ENCODE data around the gene C1orf74.

C1orf74 gene

DNA sequence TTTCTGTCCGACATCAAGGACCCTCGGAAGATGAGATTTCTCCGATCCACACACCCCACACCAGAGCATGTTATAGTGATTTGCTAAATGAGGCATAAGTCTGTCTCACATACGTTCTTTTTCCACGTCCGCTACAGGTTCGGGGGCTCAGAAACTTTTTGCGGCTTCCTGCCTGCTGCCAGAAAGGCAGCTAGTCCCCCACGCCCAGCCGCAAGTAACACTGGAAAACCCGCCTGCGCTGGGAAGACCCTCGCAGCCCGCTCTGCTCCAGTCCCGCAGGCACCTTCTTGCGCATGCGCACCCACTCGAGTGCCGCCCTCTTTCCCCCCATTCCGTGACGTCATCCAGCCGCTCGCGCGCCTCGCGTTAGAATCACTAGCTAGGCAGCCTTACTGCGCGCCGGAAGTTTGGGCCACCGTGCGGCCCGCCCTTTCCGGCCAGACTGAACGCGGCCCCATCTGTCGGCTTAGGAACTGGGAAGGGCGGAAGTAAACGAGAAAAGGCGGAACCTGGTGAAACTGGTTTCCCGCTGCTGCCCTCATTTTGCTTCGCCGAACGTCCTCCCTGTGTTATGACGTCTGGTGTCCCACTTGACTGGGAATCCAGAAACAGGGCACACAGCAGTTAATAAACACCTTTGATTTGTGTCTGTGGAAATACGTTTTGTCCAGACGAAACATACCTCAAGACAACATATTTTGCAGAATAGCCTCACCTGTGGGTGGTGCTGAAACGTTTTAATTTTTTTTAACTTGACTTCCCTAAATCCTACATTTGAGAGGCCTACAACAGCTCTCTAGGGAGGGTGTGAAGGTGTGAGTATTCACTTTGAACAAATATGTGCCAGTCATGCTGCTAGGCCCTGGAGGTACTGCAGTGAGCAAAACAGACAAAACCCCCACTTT is at the start of gene C1orf74:
Gene C1orf74 (minus strand): TSS at position 295 of the 905 bp plus-strand sequence. CDS start 925 bp downstream, outside the sequence.
- peak; percentile 98 to 99 for DNase-seq (ENCODE audit: low read depth in 2 of 2)

DNA sequence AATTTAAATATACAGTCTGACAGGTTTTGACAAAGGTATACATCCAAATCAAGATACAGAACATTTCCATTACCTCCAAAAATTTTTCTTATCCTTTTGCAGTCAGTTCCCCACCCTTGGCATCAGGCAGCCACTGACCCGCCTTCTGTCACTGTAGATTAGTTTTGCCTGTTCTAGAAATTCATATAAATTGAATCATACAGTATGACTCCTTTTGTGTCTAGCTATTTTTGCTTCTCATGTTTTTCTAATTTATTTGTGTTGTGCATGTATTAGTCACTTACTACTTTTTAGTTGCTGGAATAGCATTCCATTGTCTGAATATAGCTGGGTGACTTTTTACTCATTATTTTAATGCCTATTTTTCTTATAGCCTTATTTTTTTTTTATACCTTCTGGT is 47.3 kb upstream of the C1orf74 start:
- DNase-seq (ENCODE audit: low read depth in 2 of 2): no peak

DNA sequence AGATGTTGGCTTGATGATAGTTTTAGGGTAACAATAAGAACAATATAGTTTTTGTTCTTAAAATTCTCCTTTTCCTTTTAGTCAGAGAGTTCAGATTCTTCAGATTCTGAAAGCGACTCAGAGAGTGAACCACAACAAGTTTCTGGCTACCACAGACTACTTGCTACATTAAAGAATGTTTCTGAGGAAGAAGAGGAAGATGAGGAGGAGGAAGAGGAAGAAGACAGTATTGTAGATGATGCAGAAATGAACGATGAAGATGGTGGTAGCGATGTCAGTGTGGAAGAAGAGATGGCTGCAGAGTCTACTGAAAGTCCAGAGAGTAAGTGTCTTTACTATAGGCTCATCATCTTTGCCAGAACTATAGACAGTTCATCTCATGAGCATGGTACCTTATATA is 46.4 kb upstream of the C1orf74 start:
- no peak for DNase-seq (ENCODE audit: low read depth in 2 of 2)

DNA sequence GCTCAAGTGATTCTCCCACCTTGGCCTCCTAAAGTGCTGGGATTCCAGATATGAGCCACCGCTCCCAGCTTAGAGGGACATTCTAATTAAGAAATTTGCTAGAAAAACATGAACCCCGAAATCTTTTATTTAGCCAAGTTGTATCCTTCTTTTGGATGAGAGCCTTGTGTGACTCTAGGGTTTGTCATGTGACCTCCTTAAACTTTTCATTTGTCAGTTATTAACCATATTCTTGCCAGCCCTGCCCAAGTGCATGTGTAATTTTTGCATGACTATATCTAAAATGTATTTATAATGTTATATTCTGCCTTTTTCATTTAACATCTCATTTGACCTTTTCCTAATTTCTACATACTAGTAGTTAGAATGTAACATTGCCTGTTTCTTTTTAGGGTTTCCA is 45.4 kb upstream of the C1orf74 start:
- DNase-seq (ENCODE audit: low read depth in 2 of 2): no peak

DNA sequence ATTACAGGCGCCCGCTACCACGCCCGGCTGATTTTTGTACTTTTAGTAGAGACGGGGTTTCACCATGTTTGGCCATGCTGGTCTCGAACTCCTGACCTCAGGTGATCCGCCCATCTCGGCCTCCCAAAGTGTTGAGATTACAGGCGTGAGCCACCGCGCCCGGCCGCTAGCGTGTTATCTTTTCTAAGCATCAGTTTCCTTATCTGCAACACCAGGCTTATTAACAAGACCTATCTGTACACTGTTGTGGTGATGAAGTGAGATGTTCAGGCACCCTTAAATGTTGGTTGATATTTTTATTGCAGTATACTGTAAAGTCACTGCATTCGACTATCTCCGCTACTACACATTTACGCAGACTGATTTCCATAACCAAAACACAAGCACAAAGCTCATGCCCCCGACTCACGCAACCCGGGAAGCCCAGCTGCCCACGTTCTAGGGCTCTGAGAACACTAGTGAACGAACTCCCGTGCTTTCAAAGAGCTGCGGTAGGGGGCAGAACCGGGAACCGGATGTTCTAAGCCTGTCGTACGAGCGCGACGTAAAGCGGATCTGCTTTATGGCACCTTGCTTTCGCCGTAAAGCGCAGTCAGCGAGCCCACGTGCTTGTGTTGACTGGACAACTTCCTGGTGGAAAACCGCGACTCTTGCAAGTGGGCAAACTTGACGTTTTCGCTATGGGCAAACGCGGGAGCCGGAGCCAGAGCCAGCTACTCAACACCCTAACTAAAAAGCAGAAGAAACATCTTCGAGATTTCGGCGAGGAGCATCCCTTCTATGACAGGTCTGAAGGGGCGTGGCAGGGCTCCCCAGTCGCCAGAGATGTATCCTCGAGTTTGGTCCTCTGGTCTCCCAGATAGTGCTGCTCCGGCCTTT is 43.3 kb upstream of the C1orf74 start, which contains the start of gene UTP25:
Gene UTP25 (plus strand): TSS at position 589 of the 879 bp plus-strand sequence. CDS start 92 bp downstream, at position 681.
- DNase-seq (ENCODE audit: low read depth in 2 of 2): peak; percentile 82 to 90

DNA sequence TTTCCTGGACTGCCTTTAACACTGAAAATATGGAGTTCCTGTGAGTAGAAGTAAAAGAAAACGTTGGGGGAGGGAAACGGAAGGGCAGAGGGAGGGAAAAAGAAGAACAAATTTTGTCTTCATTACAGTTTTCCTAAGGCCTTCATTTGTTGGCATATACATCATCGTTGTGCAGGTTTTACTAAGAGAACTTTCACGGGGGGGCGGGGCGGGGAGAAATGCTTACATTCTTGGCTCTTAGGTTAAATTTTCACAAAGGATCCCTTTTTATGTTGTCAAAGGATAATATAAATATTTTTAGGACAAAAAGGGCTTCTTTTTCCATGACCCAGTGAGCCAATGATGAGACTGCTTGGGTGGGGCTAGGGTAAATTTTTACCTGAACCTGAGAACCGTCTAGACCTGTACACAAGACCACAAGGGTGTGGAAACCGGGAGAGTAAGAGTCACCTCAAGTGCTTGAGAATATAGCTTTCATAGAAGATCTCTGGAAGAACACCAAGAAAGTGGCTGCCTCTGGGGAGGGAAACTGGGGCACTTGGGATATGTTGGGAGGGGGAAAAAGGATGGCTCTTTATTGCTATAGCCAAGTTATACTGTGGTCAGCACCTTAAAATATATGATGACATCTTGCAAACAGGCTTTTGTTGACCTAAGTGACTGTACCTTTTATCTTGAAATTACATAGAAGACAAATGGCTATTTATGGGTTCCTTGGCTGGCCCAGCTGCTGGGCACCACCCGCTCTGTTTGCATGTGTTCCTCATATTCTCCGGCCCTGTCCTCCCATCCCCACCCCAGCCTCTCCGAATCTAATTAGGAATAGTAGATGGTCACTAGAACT is 41.5 kb upstream of the C1orf74 start:
- DNase-seq (ENCODE audit: low read depth in 2 of 2): no peak

DNA sequence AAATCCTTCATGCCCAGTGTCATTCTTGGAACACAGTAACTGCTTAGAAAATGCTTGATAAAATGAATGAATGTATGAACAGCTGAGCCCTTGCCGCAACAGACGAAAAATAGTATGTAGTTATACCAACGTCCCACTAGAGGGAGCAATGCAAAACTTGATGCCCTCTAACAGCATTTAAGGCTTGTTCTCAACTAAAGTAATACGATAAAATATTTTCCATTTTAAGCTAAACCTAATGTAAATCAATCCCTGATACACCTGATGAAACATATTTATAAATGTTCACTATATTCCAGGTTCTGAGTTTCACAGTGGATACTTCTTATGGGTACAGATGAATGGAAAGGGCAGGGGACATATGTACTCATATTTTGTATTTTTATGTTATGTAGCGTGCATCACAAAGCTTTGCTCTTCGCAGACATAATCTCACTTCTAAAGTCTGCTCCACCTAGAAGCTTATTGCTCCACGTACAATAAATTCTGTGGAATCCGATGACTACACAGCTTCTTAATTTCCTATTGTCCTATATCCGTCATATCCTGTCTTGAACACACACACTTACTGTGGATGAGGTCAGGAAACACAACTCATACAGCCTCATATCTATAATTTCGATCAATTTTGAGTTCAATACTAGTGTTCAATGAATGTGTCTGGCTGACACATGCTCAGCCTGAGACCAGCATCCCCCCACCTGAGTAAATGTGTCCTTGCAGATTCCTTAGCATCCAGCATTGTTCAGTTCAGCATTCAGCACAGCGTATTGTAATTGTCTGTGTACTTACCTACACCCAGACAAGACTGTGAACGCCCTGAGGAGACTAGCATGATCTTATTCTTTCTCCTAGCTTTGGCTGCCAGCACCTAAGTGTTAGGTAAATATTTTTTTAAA is 39.0 kb upstream of the C1orf74 start:
- DNase-seq (ENCODE audit: low read depth in 2 of 2): no peak

DNA sequence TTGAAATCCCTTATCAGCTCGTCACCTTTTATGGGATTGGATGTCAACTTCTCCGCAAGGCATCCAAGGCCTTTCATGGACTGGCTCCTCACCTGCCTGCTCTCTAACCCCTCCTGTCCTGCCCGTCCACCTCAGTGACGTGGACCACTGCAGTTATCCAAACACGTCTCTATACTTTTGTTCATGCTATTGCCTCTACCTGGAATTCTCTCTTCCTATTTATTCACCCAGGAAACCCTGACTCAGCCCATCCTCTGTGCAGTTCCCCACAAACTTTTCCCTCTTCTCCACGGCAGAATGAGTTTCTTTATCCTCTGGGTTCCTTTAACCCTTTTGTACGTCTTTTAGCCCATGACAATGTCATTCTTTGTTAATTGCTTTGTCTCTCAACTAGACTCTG is 38.3 kb upstream of the C1orf74 start:
- no peak for DNase-seq (ENCODE audit: low read depth in 2 of 2)

DNA sequence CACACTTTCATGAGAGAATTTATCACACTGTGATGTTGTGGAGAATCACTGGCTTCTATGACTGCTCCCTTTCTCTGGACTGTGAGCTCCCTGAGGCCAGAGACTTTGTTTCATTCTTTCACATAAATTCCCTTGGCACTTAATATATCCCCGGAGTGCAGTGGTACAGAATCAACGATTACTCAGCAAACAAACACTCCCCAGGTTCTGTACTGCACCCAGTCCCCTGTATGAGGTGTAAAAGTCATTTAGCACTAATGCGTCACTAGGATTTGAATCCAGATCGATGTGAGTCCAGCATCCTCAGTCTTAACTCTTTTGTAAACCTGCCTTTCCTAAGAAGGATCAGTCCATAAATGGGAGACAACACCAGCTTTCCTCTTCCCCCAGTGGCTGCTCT is 36.6 kb upstream of the C1orf74 start:
- DNase-seq (ENCODE audit: low read depth in 2 of 2): no peak

DNA sequence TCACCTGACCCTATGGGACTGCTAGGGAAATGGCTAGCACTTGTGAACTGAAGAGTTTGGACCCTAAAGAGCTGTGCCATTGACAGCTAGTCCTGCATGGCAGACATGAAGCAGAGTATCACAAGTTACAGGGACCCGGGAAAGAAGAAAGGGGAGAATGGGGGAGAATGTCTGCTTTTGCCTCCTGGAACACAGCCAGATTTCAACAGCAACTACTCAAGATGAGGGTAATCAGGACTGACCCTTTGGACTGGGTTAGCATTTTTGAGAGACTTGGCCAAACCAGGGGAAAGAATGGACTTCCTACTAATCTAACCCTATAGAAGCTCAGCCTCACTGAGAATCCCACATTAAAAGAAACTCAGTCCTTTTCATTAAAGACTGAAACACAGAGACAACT is 34.7 kb upstream of the C1orf74 start:
- DNase-seq (ENCODE audit: low read depth in 2 of 2): no peak

DNA sequence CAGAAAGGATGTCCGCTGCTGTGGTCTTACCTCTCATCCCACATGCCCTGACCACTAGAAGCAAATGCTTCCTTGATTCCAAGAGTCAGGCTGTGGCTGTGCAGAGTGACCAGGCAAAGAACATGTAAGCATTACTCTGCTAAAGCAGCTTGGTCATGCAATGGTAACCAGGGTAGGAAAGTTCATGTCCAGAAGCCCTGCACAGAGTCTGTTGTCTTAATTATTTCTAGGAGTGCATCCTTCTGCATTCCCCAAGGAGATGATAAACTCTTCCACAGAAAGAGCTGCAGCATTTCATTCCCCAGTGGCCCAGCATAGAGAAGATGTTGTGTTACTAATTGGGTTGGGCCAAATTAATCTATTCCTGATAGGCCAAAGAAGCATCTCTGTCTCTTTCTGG is 33.3 kb upstream of the C1orf74 start:
- DNase-seq (ENCODE audit: low read depth in 2 of 2): no peak

DNA sequence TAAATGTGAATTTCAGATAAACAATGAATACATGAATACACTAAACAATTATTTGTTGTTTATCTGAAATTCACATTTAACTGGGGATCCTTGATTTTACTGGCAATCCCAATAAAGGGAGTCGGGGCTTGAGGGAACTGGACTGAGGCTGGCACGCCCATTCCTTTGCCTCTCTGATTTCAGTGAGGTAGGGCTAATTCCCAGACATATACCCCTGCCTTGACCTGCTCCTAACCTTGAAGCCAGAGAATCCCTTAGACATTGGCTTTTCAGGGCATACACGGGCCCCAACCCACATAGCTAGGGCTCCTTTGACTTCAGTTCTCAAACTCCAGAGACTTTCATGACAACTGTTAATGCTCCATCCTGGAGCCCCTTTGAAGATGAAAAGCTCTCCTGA is 32.6 kb upstream of the C1orf74 start:
- DNase-seq (ENCODE audit: low read depth in 2 of 2): no peak

DNA sequence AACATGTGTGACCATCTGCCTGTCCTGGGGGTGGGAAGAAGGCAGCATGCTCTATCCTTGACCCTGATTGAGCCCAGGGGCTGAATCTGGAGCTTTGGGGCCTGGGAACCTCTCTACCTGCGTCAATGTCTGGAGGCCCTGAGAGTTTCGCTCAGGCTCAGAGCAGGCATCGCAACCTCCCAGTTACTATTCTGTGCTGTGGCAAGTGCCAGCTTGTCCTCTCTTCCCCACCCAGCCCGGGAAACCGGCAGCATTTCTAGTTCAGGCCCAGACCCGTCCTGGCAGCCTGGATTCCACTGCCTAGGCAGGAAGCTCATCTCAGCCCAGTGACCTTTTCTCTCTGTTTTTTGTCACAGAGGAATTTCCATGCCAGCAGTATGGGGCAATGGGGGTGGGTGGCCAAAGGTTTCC is 31.6 kb upstream of the C1orf74 start:
- no peak for DNase-seq (ENCODE audit: low read depth in 2 of 2)

DNA sequence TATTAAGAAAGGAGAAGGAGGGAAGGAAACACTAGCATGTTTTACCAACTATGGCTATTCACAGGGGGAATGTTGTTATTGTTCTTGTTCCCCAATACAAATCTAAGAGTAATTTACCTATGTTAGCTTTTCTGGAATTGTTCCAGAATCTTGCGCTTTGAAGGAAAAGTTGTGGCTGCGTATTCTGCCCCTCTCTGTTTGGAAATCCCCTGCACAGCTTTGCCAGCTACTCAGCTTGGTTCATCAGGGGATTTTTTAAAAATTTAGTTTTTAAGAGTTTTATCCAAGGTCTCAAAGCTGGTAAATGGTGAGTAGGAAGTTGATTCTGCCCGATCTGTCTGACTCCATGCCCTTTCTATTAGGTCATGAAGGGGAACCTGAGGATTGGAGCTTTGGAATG is 31.1 kb upstream of the C1orf74 start:
- no peak for DNase-seq (ENCODE audit: low read depth in 2 of 2)

DNA sequence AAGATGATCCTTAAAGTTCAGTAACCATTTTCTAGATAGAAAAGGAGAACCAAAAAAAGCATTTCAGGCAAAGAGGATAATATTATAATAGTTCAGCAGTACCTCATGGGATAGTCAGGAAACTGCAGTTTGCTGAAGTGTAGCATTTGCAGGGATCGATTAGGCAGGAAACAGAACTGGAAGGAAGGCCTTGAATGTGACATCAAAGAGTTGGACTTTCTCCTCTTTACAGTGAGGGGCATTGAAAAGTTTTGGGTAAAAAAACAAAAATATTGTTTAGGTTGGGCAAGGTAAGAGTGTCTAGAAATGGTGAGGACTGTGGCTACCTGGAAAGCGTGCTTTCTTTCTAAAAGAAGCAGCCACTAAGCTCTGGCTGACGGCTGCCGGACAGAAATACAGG is 29.5 kb upstream of the C1orf74 start:
- no peak for DNase-seq (ENCODE audit: low read depth in 2 of 2)

DNA sequence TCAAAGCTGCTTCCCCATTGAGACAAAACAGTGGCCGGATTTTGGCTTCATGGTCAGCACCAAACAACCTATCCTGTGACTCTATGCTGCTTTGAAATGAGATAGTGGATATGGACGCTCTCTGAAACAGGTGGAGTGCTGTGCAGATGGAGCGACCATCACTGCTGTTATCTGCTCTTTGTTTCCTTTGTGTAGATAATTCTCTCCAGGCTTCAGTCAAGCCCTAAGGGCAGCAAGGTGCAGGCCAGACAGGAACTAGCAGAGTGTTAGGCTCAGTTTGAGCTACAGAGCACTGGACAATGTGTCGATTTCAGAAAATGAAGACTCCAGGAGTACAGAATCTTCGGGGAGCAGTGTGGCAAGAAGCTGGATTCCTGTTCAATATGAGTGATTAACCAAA is 26.4 kb upstream of the C1orf74 start:
- DNase-seq (ENCODE audit: low read depth in 2 of 2): no peak

DNA sequence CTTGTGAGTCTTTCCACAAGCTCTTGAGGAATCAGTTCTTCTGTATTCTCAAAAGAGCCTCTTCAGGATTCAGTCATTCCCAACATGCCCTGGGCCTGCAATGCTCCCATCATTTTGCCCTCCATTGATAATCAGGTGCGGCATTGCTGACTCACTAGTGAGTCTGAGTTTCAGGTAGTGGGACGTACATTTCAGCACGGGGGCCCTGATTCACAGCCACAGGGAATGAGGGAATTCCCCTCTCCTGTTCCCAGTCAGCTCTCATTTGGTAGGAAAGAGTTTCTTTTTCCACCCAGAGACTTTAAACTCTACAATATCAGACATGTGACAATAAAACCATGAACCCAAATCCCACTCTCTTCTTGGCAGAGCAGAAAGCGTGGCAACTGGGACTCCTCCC is 25.3 kb upstream of the C1orf74 start:
- no peak for DNase-seq (ENCODE audit: low read depth in 2 of 2)

DNA sequence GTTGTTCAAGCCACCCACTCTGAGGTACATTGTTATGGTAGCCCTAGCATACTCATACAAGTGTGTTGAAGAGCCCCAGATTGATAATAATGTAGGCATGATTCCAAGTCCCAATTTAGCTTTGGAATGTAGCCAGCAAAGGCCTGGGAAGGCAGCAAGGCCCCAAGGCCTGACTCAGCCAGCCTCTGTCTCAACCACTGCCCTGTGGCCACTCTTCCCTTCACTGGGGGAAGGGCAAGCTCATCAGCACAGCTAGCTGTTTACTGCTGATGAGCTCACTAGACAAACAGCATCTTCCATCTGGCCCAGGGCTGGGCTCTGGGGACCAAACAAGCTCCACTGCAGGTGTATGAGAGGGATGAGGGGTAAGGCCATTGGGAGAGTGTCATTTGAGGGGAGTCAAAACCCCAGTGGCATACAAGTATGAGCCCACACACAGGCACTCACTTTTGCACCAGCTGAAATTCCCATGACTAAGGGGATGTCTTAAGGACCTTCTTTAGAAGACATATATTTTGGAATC is 23.8 kb upstream of the C1orf74 start:
- DNase-seq (ENCODE audit: low read depth in 2 of 2): no peak

DNA sequence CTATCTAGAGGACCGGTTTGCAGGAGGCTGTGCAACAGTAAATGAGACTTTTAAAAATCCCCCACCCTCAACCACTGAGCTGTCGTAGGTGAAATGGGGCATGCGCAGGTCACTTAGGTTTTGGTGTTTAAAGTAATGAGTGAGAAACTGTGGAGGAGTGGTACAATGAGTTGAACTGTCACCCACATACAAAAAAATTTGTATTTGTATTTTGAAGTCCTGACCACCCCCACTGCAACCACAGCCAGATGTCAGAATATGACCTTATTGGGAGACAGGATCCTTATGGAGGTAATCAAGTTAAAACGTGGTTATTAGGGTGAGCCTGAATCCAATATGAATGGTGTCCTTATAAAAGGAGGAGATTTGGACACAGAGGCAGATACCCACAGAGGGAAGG is 23.1 kb upstream of the C1orf74 start:
- no peak for DNase-seq (ENCODE audit: low read depth in 2 of 2)

Measured in stimulated activated CD4-positive, alpha-beta T cell treated with anti-CD3 and anti-CD28 coated beads, Interleukin-1b, Interleukin-23, amount 100 ng/mL, for 4 hours (primary cell).